CD14-positive monocyte (primary cell): ENCODE data around the gene PTPRN2. TPM values are rescaled to one million over a fixed set of nuclear protein-coding genes. Genes with fewer than 3 reads are reported as not detected.

Experiments
- DNase-seq, 3 donors: peaks; one replicate each; pipeline ENCODE4 v3.0.0-alpha.2; 2011 to 2022
- H2AFZ ChIP-seq: 2 replicates; pipeline ENCODE4 v1.6.0; 2012; ENCODE audit warnings: mild to moderate bottlenecking, low read depth, low read length, inconsistent platforms; ENCODE audit not compliant: insufficient read depth, poor library complexity, severe bottlenecking
- H3K27ac ChIP-seq, 2 donors: 1 replicate in 1 of 2; 2 replicates in 1 of 2; pipeline ENCODE4 v1.5.1; 2012 to 2013; ENCODE audit warnings: low read length in 2 of 2, control low read depth in 1 of 2, inconsistent platforms in 1 of 2, low read depth in 1 of 2, mild to moderate bottlenecking in 1 of 2
- H3K27me3 ChIP-seq, 2 donors: one replicate each; pipeline versions ENCODE4 v1.6.0 to v1.6.1; 2011 to 2013; ENCODE audit warnings: low read length in 2 of 2; ENCODE audit not compliant: control insufficient read depth in 2 of 2, insufficient read depth in 2 of 2
- H3K36me3 ChIP-seq, 2 donors: replicated peaks in 1 of 2; 1 replicate in 1 of 2; 2 replicates in 1 of 2; pipeline versions ENCODE4 v1.5.1 to v1.6.1; 2012 to 2013; ENCODE audit warnings: low read length in 2 of 2, control low read depth in 1 of 2, inconsistent platforms in 1 of 2, mild to moderate bottlenecking in 1 of 2; ENCODE audit not compliant: insufficient read depth in 2 of 2, control insufficient read depth in 1 of 2
- H3K4me1 ChIP-seq, 2 donors: 1 replicate in 1 of 2; 2 replicates in 1 of 2; pipeline versions ENCODE4 v1.5.1 to v1.6.1; 2012 to 2013; ENCODE audit warnings: low read length in 2 of 2, control low read depth in 1 of 2, inconsistent platforms in 1 of 2, mild to moderate bottlenecking in 1 of 2, moderate library complexity in 1 of 2; ENCODE audit not compliant: insufficient read depth in 2 of 2, control insufficient read depth in 1 of 2
- H3K4me2 ChIP-seq: replicated peaks from 2 replicates; pipeline ENCODE3; 2012; ENCODE audit warnings: low read length, moderate library complexity, mild to moderate bottlenecking; ENCODE audit not compliant: poor library complexity, severe bottlenecking; ENCODE audit errors: extremely low read depth
- H3K4me3 ChIP-seq, 3 experiments: fragments of 200-600 bp in 1 of 3; sonication (generic) in 1 of 3; replicated peaks in 1 of 3; 1 replicate in 2 of 3; 2 replicates in 1 of 3; pipeline ENCODE4 v1.5.1; 2011 to 2013; ENCODE audit warnings: low read length in 3 of 3, mild to moderate bottlenecking in 3 of 3, control low read depth in 2 of 3, low read depth in 2 of 3, inconsistent platforms in 1 of 3, moderate library complexity in 1 of 3
- H3K79me2 ChIP-seq: 2 replicates; pipeline ENCODE4 v1.6.0; 2012; ENCODE audit warnings: mild to moderate bottlenecking, control low read depth, inconsistent platforms, low read length, moderate library complexity; ENCODE audit not compliant: insufficient read depth
- H3K9ac ChIP-seq: 2 replicates; pipeline ENCODE4 v1.6.0; 2017; ENCODE audit warnings: low read length, mild to moderate bottlenecking; ENCODE audit not compliant: insufficient read depth, poor library complexity, severe bottlenecking
- H3K9me3 ChIP-seq, 2 donors: replicated peaks in 1 of 2; 1 replicate in 1 of 2; 2 replicates in 1 of 2; pipeline versions ENCODE4 v1.5.1 to v1.6.1; 2012 to 2013; ENCODE audit warnings: low read length in 2 of 2, control low read depth in 1 of 2; ENCODE audit not compliant: control insufficient read depth in 1 of 2, insufficient read depth in 1 of 2
- H4K20me1 ChIP-seq: 2 replicates; pipeline ENCODE4 v1.6.0; 2012; ENCODE audit warnings: mild to moderate bottlenecking, low read length, control low read depth, moderate library complexity; ENCODE audit not compliant: insufficient read depth
- H3K27ac Mint-ChIP-seq, 7 donors: one replicate each; pipeline ENCODE4 v1.8.0; 2020; ENCODE audit warnings: mild to moderate bottlenecking in 7 of 7, mixed read lengths in 7 of 7, moderate library complexity in 6 of 7, inconsistent platforms in 2 of 7
- H3K27me3 Mint-ChIP-seq, 3 donors: one replicate each; pipeline ENCODE4 v1.8.0; 2021 to 2022; ENCODE audit warnings: low read depth in 3 of 3, mild to moderate bottlenecking in 3 of 3, mixed read lengths in 3 of 3, moderate library complexity in 3 of 3, inconsistent platforms in 1 of 3
- H3K36me3 Mint-ChIP-seq, 2 donors: one replicate each; pipeline ENCODE4 v1.8.0; 2020; ENCODE audit warnings: mixed read lengths in 2 of 2, inconsistent platforms in 1 of 2, mild to moderate bottlenecking in 1 of 2
- H3K4me1 Mint-ChIP-seq: one replicate; pipeline ENCODE4 v1.8.0; 2020; ENCODE audit warnings: mild to moderate bottlenecking, mixed read lengths
- H3K4me3 Mint-ChIP-seq, 2 donors: one replicate each; pipeline ENCODE4 v1.8.0; 2020; ENCODE audit warnings: mild to moderate bottlenecking in 2 of 2, mixed read lengths in 2 of 2, moderate library complexity in 1 of 2
- H3K9me3 Mint-ChIP-seq, 7 donors: one replicate each; pipeline ENCODE4 v1.8.0; 2020 to 2022; ENCODE audit warnings: mixed read lengths in 7 of 7, mild to moderate bottlenecking in 6 of 7, moderate library complexity in 6 of 7, inconsistent platforms in 2 of 7
- WGBS: methylation state at CpG from one replicate; pipeline ENCODE4 v1.1.5; 2013; ENCODE audit warnings: missing lambda C conversion rate; ENCODE audit not compliant: insufficient coverage; 5-methylcytosine and 5-hydroxymethylcytosine counted together
- intact Hi-C, 2 donors: fragments of 100-400 bp; cut with micrococcal nuclease; formaldehyde crosslinking; loops; one replicate each; pipeline versions ENCODE4 v1.15.0 to v1.15.1; 2023
- polyA plus RNA-seq, 3 donors: library from polyadenylated mRNA; depleted of rRNA in 1 of 3; unstranded in 2 of 3; stranded (reverse) in 1 of 3; fragments of 300-500 nt in 2 of 3; fragments of >200 nt in 1 of 3; fragmentation: Illumina TruSeq in 2 of 3; gene quantifications; 1 replicate in 2 of 3; 2 replicates in 1 of 3; pipeline ENCODE4 v1.2.3, GENCODE V29; 2012 to 2021
- TF ChIP-seq, protein P1 (sequence below): fragments of 200-600 bp; IDR thresholded peaks from one replicate; pipeline ENCODE4 v1.8.0; 2022; ENCODE audit warnings: antibody characterized with exemption, mild to moderate bottlenecking

PTPRN2 gene
- polyA plus RNA-seq, 3 donors: 0.25 to 1.4 (median 0.97) TPM

DNA sequence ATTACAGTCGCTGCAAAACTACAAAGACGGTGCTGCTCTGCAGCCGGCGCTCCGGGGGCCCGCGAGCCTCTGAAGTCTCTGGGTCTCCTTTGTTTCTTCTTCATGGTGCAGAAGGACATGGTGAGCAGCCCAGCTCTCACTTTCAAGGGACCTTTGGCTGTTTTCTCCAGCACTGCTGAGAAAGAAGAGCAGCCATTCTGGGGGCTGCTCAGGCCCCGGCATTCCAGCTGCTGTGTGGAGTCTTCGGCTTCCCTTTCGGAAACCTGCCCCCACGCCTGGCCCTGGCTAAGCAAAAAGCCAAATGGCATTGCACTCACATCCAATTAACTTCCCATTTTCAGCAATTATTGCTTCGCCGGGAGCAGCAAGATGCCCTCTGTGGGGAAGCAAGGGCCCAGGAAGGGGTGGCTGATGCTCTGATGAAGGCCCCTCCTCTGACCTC is 555.7 kb downstream of the PTPRN2 start:
- Histone ChIP-seq H3K4me3 (no peak overlapping the region), H4K20me1 (no peaks in the 10 kb centered on the region), H3K9me3 (peaks cover 16 to 19% of the 10 kb centered on the region in 2 donors), H2AFZ (no peak overlapping the region), H3K9ac (no peak overlapping the region), H3K36me3 (no peaks in the 10 kb centered on the region), H3K79me2 (no peaks in the 10 kb centered on the region), H3K27me3 (no peaks in the 10 kb centered on the region), H3K27ac (no peak overlapping the region), H3K4me2 (no peak overlapping the region), H3K4me1 (no peaks in the 10 kb centered on the region)
- intact Hi-C loops: no loop called here
- WGBS: 41% methylated on average over 12 of the region's 13 CpGs
- H3K27ac Mint-ChIP-seq: no peak overlapping the region
- no peak overlapping the region for H3K4me3 Mint-ChIP-seq
- H3K36me3 Mint-ChIP-seq: no peaks in the 10 kb centered on the region
- H3K9me3 Mint-ChIP-seq: peaks cover 14 to 24% (median 18%) of the 10 kb centered on the region in 7 donors
- H3K4me1 Mint-ChIP-seq: no peaks in the 10 kb centered on the region
- TF ChIP-seq, protein P1, sequence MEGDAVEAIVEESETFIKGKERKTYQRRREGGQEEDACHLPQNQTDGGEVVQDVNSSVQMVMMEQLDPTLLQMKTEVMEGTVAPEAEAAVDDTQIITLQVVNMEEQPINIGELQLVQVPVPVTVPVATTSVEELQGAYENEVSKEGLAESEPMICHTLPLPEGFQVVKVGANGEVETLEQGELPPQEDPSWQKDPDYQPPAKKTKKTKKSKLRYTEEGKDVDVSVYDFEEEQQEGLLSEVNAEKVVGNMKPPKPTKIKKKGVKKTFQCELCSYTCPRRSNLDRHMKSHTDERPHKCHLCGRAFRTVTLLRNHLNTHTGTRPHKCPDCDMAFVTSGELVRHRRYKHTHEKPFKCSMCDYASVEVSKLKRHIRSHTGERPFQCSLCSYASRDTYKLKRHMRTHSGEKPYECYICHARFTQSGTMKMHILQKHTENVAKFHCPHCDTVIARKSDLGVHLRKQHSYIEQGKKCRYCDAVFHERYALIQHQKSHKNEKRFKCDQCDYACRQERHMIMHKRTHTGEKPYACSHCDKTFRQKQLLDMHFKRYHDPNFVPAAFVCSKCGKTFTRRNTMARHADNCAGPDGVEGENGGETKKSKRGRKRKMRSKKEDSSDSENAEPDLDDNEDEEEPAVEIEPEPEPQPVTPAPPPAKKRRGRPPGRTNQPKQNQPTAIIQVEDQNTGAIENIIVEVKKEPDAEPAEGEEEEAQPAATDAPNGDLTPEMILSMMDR: no peak
- peaks cover 4 to 15% (median 6%) of the 10 kb centered on the region in 3 donors for H3K27me3 Mint-ChIP-seq
- DNase-seq: no peak

DNA sequence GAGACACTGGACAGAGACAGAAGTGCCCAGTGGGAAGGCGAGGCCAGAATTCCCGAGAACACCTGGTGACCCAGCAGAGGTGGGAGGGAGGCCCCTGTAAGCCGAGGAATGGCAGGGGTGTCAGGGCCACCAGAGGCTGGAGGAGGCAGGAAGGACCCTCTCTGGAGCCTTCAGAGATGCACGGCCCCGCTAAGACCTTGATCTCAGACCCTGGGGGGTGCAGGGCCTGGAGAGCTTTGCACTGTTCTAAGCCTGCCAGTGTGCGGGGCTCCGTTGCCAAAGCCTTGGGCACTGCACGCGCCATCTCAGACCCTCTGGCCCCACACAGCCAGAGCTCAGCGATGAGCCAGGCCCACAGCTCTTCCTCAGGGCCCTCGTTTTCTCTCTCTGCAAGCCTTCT is 557.1 kb downstream of the PTPRN2 start:
- Mint-ChIP-seq H3K9me3 (peaks cover 16 to 22% (median 18%) of the 10 kb centered on the region in 7 donors), H3K4me1 (no peaks in the 10 kb centered on the region), H3K27me3 (peaks cover 4 to 15% (median 9%) of the 10 kb centered on the region in 3 donors), H3K27ac (no peak overlapping the region), H3K36me3 (no peaks in the 10 kb centered on the region), H3K4me3 (no peak overlapping the region)
- TF ChIP-seq, protein P1: no peak
- WGBS: 90% methylated on average over 7 of the region's 11 CpGs
- no peaks in the 10 kb centered on the region for H3K4me1 ChIP-seq
- intact Hi-C loops: no loop called here
- H3K27me3 ChIP-seq: no peaks in the 10 kb centered on the region
- H2AFZ ChIP-seq: no peak overlapping the region
- H4K20me1 ChIP-seq: no peaks in the 10 kb centered on the region
- H3K27ac ChIP-seq: no peak overlapping the region
- H3K4me2 ChIP-seq: no peak overlapping the region
- no peak for DNase-seq
- no peaks in the 10 kb centered on the region for H3K36me3 ChIP-seq
- no peaks in the 10 kb centered on the region for H3K79me2 ChIP-seq
- H3K9me3 ChIP-seq: peaks cover 16 to 19% of the 10 kb centered on the region in 2 donors
- H3K4me3 ChIP-seq: no peak overlapping the region
- H3K9ac ChIP-seq: no peak overlapping the region
